Lung (tissue), 12 donors: Measurements from ENCODE around the gene FRYL. TPM values are rescaled to one million over a fixed set of nuclear protein-coding genes. Genes with fewer than 3 reads are reported as not detected.

Experiments
- ATAC-seq: fragments of 200-7000 bp; cut with Tn5 transposase; one replicate; pipeline ENCODE4 v1.9.1; 2020; ENCODE audit warnings: moderate number of reproducible peaks; ENCODE audit not compliant: insufficient read depth, low FRiP score
- DNase-seq, 3 donors: peaks; one replicate each; pipeline ENCODE4 v3.0.0-alpha.2; 2013 to 2017
- H3K27ac ChIP-seq, 2 donors: one replicate each; pipeline ENCODE4 v1.5.1; 2013; ENCODE audit warnings: mild to moderate bottlenecking in 2 of 2, moderate library complexity in 2 of 2, control low read depth in 1 of 2, inconsistent platforms in 1 of 2, low read depth in 1 of 2, low read length in 1 of 2
- H3K27me3 ChIP-seq, 3 donors: one replicate each; pipeline ENCODE4 v1.5.1; 2013; ENCODE audit warnings: low read length in 2 of 3; ENCODE audit not compliant: control insufficient read depth in 3 of 3, insufficient read depth in 3 of 3
- H3K36me3 ChIP-seq, 4 donors: one replicate each; pipeline ENCODE4 v1.5.1; 2013; ENCODE audit warnings: low read length in 4 of 4, mild to moderate bottlenecking in 1 of 4, moderate library complexity in 1 of 4; ENCODE audit not compliant: control insufficient read depth in 4 of 4, insufficient read depth in 4 of 4
- H3K4me1 ChIP-seq, 5 donors: one replicate each; pipeline ENCODE4 v1.5.1; 2013; ENCODE audit warnings: low read length in 5 of 5, mild to moderate bottlenecking in 2 of 5, moderate library complexity in 1 of 5; ENCODE audit not compliant: control insufficient read depth in 5 of 5, insufficient read depth in 5 of 5
- H3K4me3 ChIP-seq: one replicate; pipeline ENCODE4 v1.5.1; 2013; ENCODE audit warnings: mild to moderate bottlenecking, control low read depth, moderate library complexity
- H3K9ac ChIP-seq, 2 donors: one replicate each; pipeline ENCODE4 v1.5.1; 2013; ENCODE audit warnings: low read length in 2 of 2, control low read depth in 1 of 2; ENCODE audit not compliant: insufficient read depth in 1 of 2
- H3K9me3 ChIP-seq, 4 donors: one replicate each; pipeline ENCODE4 v1.5.1; 2013; ENCODE audit warnings: low read length in 3 of 4, mild to moderate bottlenecking in 1 of 4, moderate library complexity in 1 of 4; ENCODE audit not compliant: control insufficient read depth in 4 of 4, insufficient read depth in 3 of 4
- CTCF ChIP-seq: IDR thresholded peaks from 2 replicates; pipeline ENCODE4 v1.5.1; 2012; ENCODE audit warnings: mild to moderate bottlenecking; ENCODE audit errors: control extremely low read depth, extremely low read depth
- WGBS, 2 donors: extraction: QIAGEN DNeasy Blood & Tissue Kit; methylation state at CpG; one replicate each; pipeline ENCODE4 v1.1.7; 2013; 5-methylcytosine and 5-hydroxymethylcytosine counted together
- polyA plus RNA-seq, 2 donors: library from polyadenylated mRNA; stranded (reverse); fragments of 200-250 nt; gene quantifications; one replicate each; pipeline ENCODE4 v1.2.1, GENCODE V29; 2013
- total RNA-seq, 2 donors: library from RNA; depleted of rRNA in 1 of 2; stranded (reverse); fragments of >200 nt in 1 of 2; gene quantifications; one replicate each; pipeline ENCODE4 v1.2.1, GENCODE V29; 2014 to 2021
- donor health status: control.
- donor health status: control.
- donor health status: Bipolar disorder and iron deficiency.
- donor health status: healthy.
- donor health status: DM: yes; HTN: yes; CAD: no.

FRYL gene
- total and polyA plus RNA-seq, 4 donors = 12.6 to 188 (median 31.7) TPM

DNA sequence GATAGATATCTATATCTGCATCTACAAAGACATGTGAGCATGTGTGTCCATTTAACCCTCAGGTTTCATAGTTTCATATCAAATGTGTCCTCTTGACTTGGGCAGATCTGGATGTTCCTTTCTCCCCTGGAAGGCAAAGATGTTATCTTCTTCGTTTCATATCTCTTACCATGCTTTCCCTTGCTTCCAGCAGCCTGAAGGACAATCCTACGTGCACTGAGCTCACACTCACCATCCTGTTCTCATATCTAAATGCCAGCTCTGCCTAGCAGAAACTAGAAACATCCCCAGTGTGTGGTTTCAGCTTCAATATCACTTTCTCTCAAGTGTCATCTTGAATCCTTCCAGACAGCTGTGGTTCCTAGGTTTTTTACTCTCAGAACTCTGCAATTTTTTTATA is 223.8 kb downstream of the FRYL start:
- Histone ChIP-seq H3K4me1 (no peaks in the 10 kb centered on the region), H3K9ac (no peak overlapping the region), H3K4me3 (no peak overlapping the region), H3K9me3 (no peaks in the 10 kb centered on the region), H3K36me3 (peaks cover 30 to 52% (median 42%) of the 10 kb centered on the region in 4 donors), H3K27me3 (no peaks in the 10 kb centered on the region), H3K27ac (no peak overlapping the region)
- ATAC-seq (no peak), DNase-seq (no peak)
- TF ChIP-seq CTCF = no peak
- WGBS, 2 donors = 87 to 92% methylated on average over 2 of the region's 2 CpGs

DNA sequence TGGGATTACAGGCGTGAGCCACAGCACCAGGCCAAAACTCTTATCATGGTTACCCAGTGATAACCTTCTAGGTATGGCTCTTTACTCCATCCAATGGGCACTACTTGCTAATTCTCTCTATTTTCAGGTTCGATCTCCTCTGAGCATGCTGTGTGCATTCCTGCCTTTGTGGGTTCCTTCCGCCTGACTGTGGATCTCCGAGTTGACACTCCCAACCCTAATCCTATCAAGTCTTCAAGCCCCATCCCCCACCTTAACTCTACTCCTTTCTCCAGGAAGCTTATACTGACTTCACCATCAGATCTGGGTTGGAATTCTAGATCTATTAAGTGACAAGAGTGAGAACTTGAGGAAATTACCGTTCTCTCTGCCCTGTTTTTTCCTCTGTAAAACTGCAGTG is 225.5 kb downstream of the FRYL start:
- ATAC-seq = no peak
- no peaks in the 10 kb centered on the region for H3K4me1 ChIP-seq
- no peak for DNase-seq
- no peak overlapping the region for H3K27ac ChIP-seq
- TF ChIP-seq CTCF = no peak
- WGBS, 2 donors = 77 to 78% methylated on average over 5 of the region's 5 CpGs
- H3K9me3 ChIP-seq = no peaks in the 10 kb centered on the region
- H3K36me3 ChIP-seq = peaks cover 27 to 49% (median 43%) of the 10 kb centered on the region in 4 donors
- no peaks in the 10 kb centered on the region for H3K27me3 ChIP-seq
- H3K9ac ChIP-seq = no peak overlapping the region
- no peak overlapping the region for H3K4me3 ChIP-seq

GRCh38 chr4:48553720-48554119 is 226.4 kb downstream of the FRYL start:
- TF ChIP-seq CTCF = no peak
- 99 to 100% methylated on average over 1 of the region's 1 CpG for WGBS, 2 donors
- H3K36me3 ChIP-seq = peaks cover 29 to 52% (median 44%) of the 10 kb centered on the region in 4 donors

GRCh38 chr4:48546336-48546735 is 233.7 kb downstream of the FRYL start:
- no peaks in the 10 kb centered on the region for H3K27me3 ChIP-seq
- H3K4me1 ChIP-seq = no peaks in the 10 kb centered on the region
- no peak overlapping the region for H3K27ac ChIP-seq
- H3K4me3 ChIP-seq = no peak overlapping the region
- peaks cover 19 to 48% (median 29%) of the 10 kb centered on the region in 4 donors for H3K36me3 ChIP-seq
- no peak for TF ChIP-seq CTCF
- WGBS, 2 donors = 77 to 81% methylated on average over 2 of the region's 2 CpGs
- no peak overlapping the region for H3K9ac ChIP-seq
- ATAC-seq (no peak), DNase-seq (peak; percentile 44 to 68 (median 50))
- H3K9me3 ChIP-seq = no peaks in the 10 kb centered on the region

More at GRCh38 chr4:48553720-48554119, 226.4 kb downstream of the FRYL start:
- H3K27me3 ChIP-seq = no peaks in the 10 kb centered on the region
- H3K4me1 ChIP-seq = no peaks in the 10 kb centered on the region
- no peaks in the 10 kb centered on the region for H3K9me3 ChIP-seq
- ATAC-seq (no peak), DNase-seq (no peak)
- H3K27ac ChIP-seq = no peak overlapping the region
- no peak overlapping the region for H3K9ac ChIP-seq
- H3K4me3 ChIP-seq = no peak overlapping the region
